ENCODE measurements around the gene ARHGEF7. TPM values are rescaled to one million over a fixed set of nuclear protein-coding genes. Genes with fewer than 3 reads are reported as not detected.
"Not testable (repeated sequence)": the region's sequence is repeated elsewhere in the genome, so short reads cannot be mapped to it uniquely, and the experiment has no call there.

ARHGEF7 gene
- total RNA-seq, 2 donors from 2014 or later: 117 to 152 TPM

GRCh38 chr13:111187960-111188541 lies 72.9 kb downstream of the ARHGEF7 start:
- DNase-seq (ENCODE audit: low spot score) (no peak), ATAC-seq (ENCODE audit: insufficient number of reproducible peaks, low FRiP score, low read depth) (peak; percentile 37)
- H3K27me3 ChIP-seq (replicated peaks; ENCODE audit: insufficient read depth): no peaks in the 10 kb centered on the region
- peaks cover 49 to 92% of the 10 kb centered on the region in 2 donors for H3K4me1 ChIP-seq (ENCODE audit: control insufficient read depth in 1 of 2, low read depth in 2 of 2)
- H3K9me3 ChIP-seq: no peaks in the 10 kb centered on the region
- peak overlapping the region; percentile 63 for H3K4me3 ChIP-seq
- H3K27ac ChIP-seq: peak overlapping the region; percentile 78 to 88
- TF ChIP-seq CTCF (IDR thresholded peaks at IDR 0.05): no peak
- H3K36me3 ChIP-seq: no peaks in the 10 kb centered on the region

- peaks cover 47 to 92% of the 10 kb centered on the region in 2 donors for H3K4me1 ChIP-seq (ENCODE audit: control insufficient read depth in 1 of 2, low read depth in 2 of 2)
- not testable (repeated sequence) for H3K4me3 ChIP-seq; H3K36me3 ChIP-seq; DNase-seq (ENCODE audit: low spot score); H3K9me3 ChIP-seq; H3K27me3 ChIP-seq (replicated peaks; ENCODE audit: insufficient read depth); ATAC-seq (ENCODE audit: insufficient number of reproducible peaks, low FRiP score, low read depth)
- peak overlapping the region; percentile 78 to 88 for H3K27ac ChIP-seq
Observed at GRCh38 chr13:111189064-111189505, 74.0 kb downstream of the ARHGEF7 start.

GRCh38 chr13:111189516-111189915 lies 74.4 kb downstream of the ARHGEF7 start:
- DNase-seq (ENCODE audit: low spot score); H3K9me3 ChIP-seq; ATAC-seq (ENCODE audit: insufficient number of reproducible peaks, low FRiP score, low read depth); H3K4me3 ChIP-seq; H3K36me3 ChIP-seq; H3K27me3 ChIP-seq (replicated peaks; ENCODE audit: insufficient read depth): not testable (repeated sequence)
- H3K27ac ChIP-seq: peak overlapping the region; percentile 78 to 88
- peaks cover 46 to 92% of the 10 kb centered on the region in 2 donors for H3K4me1 ChIP-seq (ENCODE audit: control insufficient read depth in 1 of 2, low read depth in 2 of 2)

GRCh38 chr13:111193223-111193622 lies 78.1 kb downstream of the ARHGEF7 start:
- ATAC-seq (ENCODE audit: insufficient number of reproducible peaks, low FRiP score, low read depth); H3K27ac ChIP-seq; H3K4me3 ChIP-seq; H3K9me3 ChIP-seq; H3K36me3 ChIP-seq; DNase-seq (ENCODE audit: low spot score); H3K27me3 ChIP-seq (replicated peaks; ENCODE audit: insufficient read depth): not testable (repeated sequence)
- peaks cover 21 to 77% of the 10 kb centered on the region in 2 donors for H3K4me1 ChIP-seq (ENCODE audit: control insufficient read depth in 1 of 2, low read depth in 2 of 2)

- not testable (repeated sequence) for H3K9me3 ChIP-seq; H3K27me3 ChIP-seq (replicated peaks; ENCODE audit: insufficient read depth); H3K4me3 ChIP-seq; H3K36me3 ChIP-seq; ATAC-seq (ENCODE audit: insufficient number of reproducible peaks, low FRiP score, low read depth); DNase-seq (ENCODE audit: low spot score)
- H3K4me1 ChIP-seq (ENCODE audit: control insufficient read depth in 1 of 2, low read depth in 2 of 2): peaks cover 16 to 75% of the 10 kb centered on the region in 2 donors
- peak overlapping the region in 1 of 2 donors; percentile 38 for H3K27ac ChIP-seq
Observed at GRCh38 chr13:111194651-111195050, 79.5 kb downstream of the ARHGEF7 start.

GRCh38 chr13:111198732-111199378 lies 83.7 kb downstream of the ARHGEF7 start:
- ATAC-seq (ENCODE audit: insufficient number of reproducible peaks, low FRiP score, low read depth); H3K27me3 ChIP-seq (replicated peaks; ENCODE audit: insufficient read depth); DNase-seq (ENCODE audit: low spot score); H3K4me3 ChIP-seq; H3K36me3 ChIP-seq; H3K9me3 ChIP-seq: not testable (repeated sequence)
- H3K27ac ChIP-seq: peak overlapping the region; percentile 28 to 40
- peaks cover 47 to 83% of the 10 kb centered on the region in 2 donors for H3K4me1 ChIP-seq (ENCODE audit: control insufficient read depth in 1 of 2, low read depth in 2 of 2)

GRCh38 chr13:111201304-111201940 lies 86.3 kb downstream of the ARHGEF7 start:
- ATAC-seq (ENCODE audit: insufficient number of reproducible peaks, low FRiP score, low read depth) (no peak), DNase-seq (ENCODE audit: low spot score) (no peak)
- Histone ChIP-seq H3K9me3 (no peaks in the 10 kb centered on the region), H3K4me1 (ENCODE audit: control insufficient read depth in 1 of 2, low read depth in 2 of 2) (peaks cover 49 to 80% of the 10 kb centered on the region in 2 donors), H3K4me3 (no peak overlapping the region), H3K36me3 (no peaks in the 10 kb centered on the region), H3K27me3 (replicated peaks; ENCODE audit: insufficient read depth) (no peaks in the 10 kb centered on the region), H3K27ac (peak overlapping the region in 1 of 2 donors; percentile 77)
- TF ChIP-seq CTCF (IDR thresholded peaks at IDR 0.05): no peak

All from thoracic aorta (tissue), 2 donors.